Hepatocyte (in vitro differentiated cells): Measurements from ENCODE around the gene DNAI2.

Experiments used
- CTCF ChIP-seq: fragments of 200-600 bp; sonication (generic); IDR thresholded peaks from 2 replicates; pipeline ENCODE4 v1.5.1; 2016; ENCODE audit warnings: antibody characterized with exemption, mild to moderate bottlenecking; ENCODE audit not compliant: poor library complexity
- EZH2phosphoT487 ChIP-seq: fragments of 200-600 bp; sonication (generic); IDR thresholded peaks from one replicate; pipeline ENCODE4 v1.6.1; 2018; ENCODE audit warnings: antibody characterized with exemption, mild to moderate bottlenecking, low read depth, moderate library complexity; ENCODE audit not compliant: unreplicated experiment, severe bottlenecking

GRCh38 chr17:74259667-74260524 lies 14.1 kb upstream of the DNAI2 start:
- TF ChIP-seq EZH2phosphoT487 = no peak
- no peak for TF ChIP-seq CTCF
